B cell (primary cell): ENCODE results near the gene CRIM1. TPM values are rescaled to one million over a fixed set of nuclear protein-coding genes. Genes with fewer than 3 reads are reported as not detected.

Experiments
- ATAC-seq: fragments of 200-7000 bp; cut with Tn5 transposase; one replicate; pipeline ENCODE4 v1.10.0; 2021; ENCODE audit warnings: low read depth, mild to moderate bottlenecking, moderate number of reproducible peaks, moderate library complexity
- CTCF ChIA-PET: fragments of 350-600 bp; sonication (Branson Sonifier 250); formaldehyde crosslinking; loops from one replicate; lab custom pipeline; 2021; ENCODE audit warnings: antibody characterized with exemption, inconsistent platforms; lab: Charles Lee
- POLR2A ChIA-PET: fragments of 350-600 bp; sonication (Branson Sonifier 250); formaldehyde crosslinking; loops from one replicate; lab custom pipeline; 2021; ENCODE audit warnings: antibody characterized with exemption; lab: Charles Lee
- DNase-seq: peaks from one replicate; pipeline ENCODE4 v3.0.0; 2013
- H2AFZ ChIP-seq: 2 replicates; pipeline ENCODE4 v1.6.1; 2012; ENCODE audit warnings: mild to moderate bottlenecking, low read depth, low read length; ENCODE audit not compliant: insufficient read depth, poor library complexity, severe bottlenecking
- H3K27ac ChIP-seq, 2 donors: 1 replicate in 1 of 2; 2 replicates in 1 of 2; pipeline ENCODE4 v1.5.1; 2012 to 2013; ENCODE audit warnings: low read length in 2 of 2, mild to moderate bottlenecking in 2 of 2, moderate library complexity in 1 of 2
- H3K27me3 ChIP-seq, 4 experiments: fragments of 200-600 bp in 1 of 4; sonication (generic) in 1 of 4; replicated peaks in 1 of 4; 1 replicate in 2 of 4; 2 replicates in 2 of 4; pipeline versions ENCODE4 v1.6.1 to v1.7.0; 2013 to 2016; ENCODE audit warnings: low read length in 3 of 4, mild to moderate bottlenecking in 2 of 4, mixed read lengths in 1 of 4, moderate library complexity in 1 of 4; ENCODE audit not compliant: insufficient read depth in 4 of 4, control insufficient read depth in 3 of 4; ENCODE audit errors: control extremely low read depth in 1 of 4
- H3K36me3 ChIP-seq, 2 experiments: replicated peaks in 1 of 2; 1 replicate in 1 of 2; 2 replicates in 1 of 2; pipeline versions ENCODE4 v1.6.1 to v1.7.1; 2013; ENCODE audit warnings: low read length in 1 of 2; ENCODE audit not compliant: insufficient read depth in 2 of 2, control insufficient read depth in 1 of 2; ENCODE audit errors: control extremely low read depth in 1 of 2, extremely low read depth in 1 of 2
- H3K4me1 ChIP-seq, 2 donors: fragments of 200-600 bp in 1 of 2; sonication (generic) in 1 of 2; 1 replicate in 1 of 2; 2 replicates in 1 of 2; pipeline versions ENCODE4 v1.5.1 to v1.6.1; 2013 to 2017; ENCODE audit warnings: low read length in 2 of 2; ENCODE audit not compliant: control insufficient read depth in 2 of 2, insufficient read depth in 2 of 2
- H3K4me2 ChIP-seq: replicated peaks from 2 replicates; pipeline ENCODE3; 2012; ENCODE audit warnings: mild to moderate bottlenecking, low read depth, low read length; ENCODE audit not compliant: poor library complexity, severe bottlenecking
- H3K4me3 ChIP-seq, 5 experiments: fragments of 200-600 bp in 1 of 5; sonication (generic) in 1 of 5; 1 replicate in 3 of 5; 2 replicates in 2 of 5; pipeline versions ENCODE4 v1.5.1 to v1.7.0; 2011 to 2016; ENCODE audit warnings: low read length in 4 of 5, mild to moderate bottlenecking in 4 of 5, low read depth in 2 of 5, control low read depth in 1 of 5, moderate library complexity in 1 of 5; ENCODE audit not compliant: insufficient read depth in 1 of 5; ENCODE audit errors: control extremely low read depth in 1 of 5, extremely low read depth in 1 of 5
- H3K79me2 ChIP-seq: fragments of 200-600 bp; sonication (generic); one replicate; pipeline ENCODE4 v1.6.0; 2016; ENCODE audit warnings: low read length; ENCODE audit not compliant: control insufficient read depth, insufficient read depth
- H3K9ac ChIP-seq: fragments of 200-600 bp; sonication (generic); 2 replicates; pipeline ENCODE4 v1.6.1; 2017; ENCODE audit warnings: mild to moderate bottlenecking, low read length, moderate library complexity
- H3K9me3 ChIP-seq, 3 donors: one replicate each; pipeline versions ENCODE4 v1.6.1 to v1.7.1; 2013; ENCODE audit warnings: low read length in 2 of 3; ENCODE audit not compliant: control insufficient read depth in 2 of 3, insufficient read depth in 1 of 3; ENCODE audit errors: control extremely low read depth in 1 of 3
- H4K20me1 ChIP-seq: 2 replicates; pipeline ENCODE4 v1.6.0; 2012; ENCODE audit warnings: mild to moderate bottlenecking, low read length; ENCODE audit not compliant: insufficient read depth, control insufficient read depth, poor library complexity, severe bottlenecking
- H3K27ac Mint-ChIP-seq: one replicate; pipeline ENCODE4 v1.8.0; 2021; ENCODE audit warnings: mixed read lengths
- H3K27me3 Mint-ChIP-seq: one replicate; pipeline ENCODE4 v1.8.0; 2021; ENCODE audit warnings: mixed read lengths
- H3K4me1 Mint-ChIP-seq: one replicate; pipeline ENCODE4 v1.8.0; 2021; ENCODE audit warnings: mixed read lengths
- H3K4me3 Mint-ChIP-seq: one replicate; pipeline ENCODE4 v1.8.0; 2021; ENCODE audit warnings: mixed read lengths
- H3K9me3 Mint-ChIP-seq: one replicate; pipeline ENCODE4 v1.8.0; 2022; ENCODE audit warnings: mixed read lengths; ENCODE audit not compliant: insufficient read depth
- CTCF ChIP-seq: fragments of 200-600 bp; IDR thresholded peaks from one replicate; pipeline ENCODE4 v1.8.0; 2022; ENCODE audit warnings: antibody characterized with exemption, mild to moderate bottlenecking
- EZH2 ChIP-seq: IDR thresholded peaks from 2 replicates; pipeline ENCODE4 v1.6.1; 2012; ENCODE audit warnings: borderline replicate concordance, low read depth, mild to moderate bottlenecking, moderate library complexity, low read length; ENCODE audit not compliant: insufficient read depth, poor library complexity, severe bottlenecking
- WGBS: methylation state at CpG from one replicate; pipeline ENCODE4 v1.1.5; 2013; ENCODE audit warnings: missing lambda C conversion rate; ENCODE audit not compliant: insufficient coverage; 5-methylcytosine and 5-hydroxymethylcytosine counted together
- intact Hi-C: fragments of 100-400 bp; cut with micrococcal nuclease; formaldehyde crosslinking; loops from one replicate; pipeline ENCODE4 v1.10.0; 2022
- polyA plus RNA-seq: library from polyadenylated mRNA; depleted of rRNA; stranded (reverse); fragments of >200 nt; gene quantifications from 2 replicates; pipeline ENCODE4 v1.2.3, GENCODE V29; 2012
- total RNA-seq, 2 donors: library from RNA; stranded (reverse); fragments of 120-200 nt in 1 of 2; gene quantifications; 1 replicate in 1 of 2; 2 replicates in 1 of 2; pipeline versions ENCODE4 v1.2.3 to v1.2.4, GENCODE V29; 2013 to 2022

CRIM1 gene
- total and polyA plus RNA-seq, 2 donors (not counting 1 experiment from before 2014, with no cell fraction given): 1.3 to 5.0 TPM

- Mint-ChIP-seq H3K4me1 (peaks cover under 1% of the 10 kb centered on the region), H3K9me3 (no peaks in the 10 kb centered on the region), H3K27ac (no peak overlapping the region), H3K4me3 (no peak overlapping the region), H3K27me3 (no peaks in the 10 kb centered on the region)
- H2AFZ ChIP-seq: no peak overlapping the region
- H3K79me2 ChIP-seq: peaks cover 8% of the 10 kb centered on the region
- no peak overlapping the region for H3K27ac ChIP-seq
- POLR2A ChIA-PET: no interaction called here
- H3K4me2 ChIP-seq: no peak overlapping the region
- TF ChIP-seq EZH2 (no peak), CTCF (no peak)
- H4K20me1 ChIP-seq: no peaks in the 10 kb centered on the region
- DNase-seq (no peak), ATAC-seq (no peak)
- WGBS: 73% methylated on average over 3 of the region's 6 CpGs
- H3K4me3 ChIP-seq: no peak overlapping the region
- H3K4me1 ChIP-seq: no peaks in the 10 kb centered on the region
- CTCF ChIA-PET: no interaction called here
- no peaks in the 10 kb centered on the region for H3K27me3 ChIP-seq
- intact Hi-C loops: no loop called here
- H3K9me3 ChIP-seq: no peaks in the 10 kb centered on the region
- H3K9ac ChIP-seq: no peak overlapping the region
- peaks cover 5 to 37% of the 10 kb centered on the region in 2 experiments for H3K36me3 ChIP-seq
Observed at GRCh38 chr2:36586672-36587071, 231.1 kb downstream of the CRIM1 start.

GRCh38 chr2:36587101-36587500 is 231.5 kb downstream of the CRIM1 start:
- Histone ChIP-seq H3K9ac (no peak overlapping the region), H2AFZ (no peak overlapping the region), H3K36me3 (peaks cover 5 to 37% of the 10 kb centered on the region in 2 experiments), H3K4me2 (no peak overlapping the region), H3K4me1 (no peaks in the 10 kb centered on the region), H3K4me3 (no peak overlapping the region), H3K79me2 (peaks cover 10% of the 10 kb centered on the region), H4K20me1 (no peaks in the 10 kb centered on the region), H3K9me3 (no peaks in the 10 kb centered on the region), H3K27me3 (no peaks in the 10 kb centered on the region), H3K27ac (no peak overlapping the region)
- H3K27ac Mint-ChIP-seq: no peak overlapping the region
- CTCF ChIA-PET: no interaction called here
- H3K9me3 Mint-ChIP-seq: no peaks in the 10 kb centered on the region
- H3K4me3 Mint-ChIP-seq: no peak overlapping the region
- no peaks in the 10 kb centered on the region for H3K27me3 Mint-ChIP-seq
- intact Hi-C loops: no loop called here
- TF ChIP-seq EZH2: no peak
- no peak for TF ChIP-seq CTCF
- WGBS: no CpG with 5 or more reads among the region's 1 CpG
- POLR2A ChIA-PET: no interaction called here
- DNase-seq: no peak
- H3K4me1 Mint-ChIP-seq: peaks cover 5% of the 10 kb centered on the region
- no peak for ATAC-seq
